HK-2 (cell line): ENCODE data around the gene PGBD2.
"Not testable (repeated sequence)": the region's sequence is repeated elsewhere in the genome, so short reads cannot be mapped to it uniquely, and the experiment has no call there.

Source experiments
- DNase-seq: peaks from one replicate; pipeline ENCODE4 v3.0.0-alpha.2; 2018; ENCODE audit not compliant: unreplicated experiment

Gene PGBD2

GRCh38 chr1:248926401-248927182 is 20.6 kb downstream of the PGBD2 start:
- DNase-seq, result no peak

- not testable (repeated sequence) for DNase-seq
These were observed 21.2 kb downstream of the PGBD2 start for GRCh38 chr1:248927283-248927682.

DNA sequence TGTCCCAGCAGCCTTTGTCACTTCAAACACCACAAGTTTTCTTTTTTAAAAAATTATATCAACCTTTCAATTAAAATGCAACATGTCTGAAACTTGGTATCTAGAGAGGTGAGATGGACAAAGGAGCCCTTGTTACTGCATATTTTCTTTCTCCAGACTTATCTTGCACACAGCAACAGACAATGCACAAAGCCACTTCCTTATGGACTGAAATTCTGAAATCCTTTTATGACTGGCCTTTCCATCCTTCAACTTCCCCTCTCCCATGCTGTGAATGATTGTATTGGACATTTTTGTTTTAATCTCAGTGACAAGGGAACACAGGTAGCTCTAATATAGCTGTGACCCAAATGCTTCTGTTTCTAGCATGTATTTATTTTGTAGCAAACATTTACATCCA is 22.1 kb downstream of the PGBD2 start:
- not testable (repeated sequence) for DNase-seq

DNA sequence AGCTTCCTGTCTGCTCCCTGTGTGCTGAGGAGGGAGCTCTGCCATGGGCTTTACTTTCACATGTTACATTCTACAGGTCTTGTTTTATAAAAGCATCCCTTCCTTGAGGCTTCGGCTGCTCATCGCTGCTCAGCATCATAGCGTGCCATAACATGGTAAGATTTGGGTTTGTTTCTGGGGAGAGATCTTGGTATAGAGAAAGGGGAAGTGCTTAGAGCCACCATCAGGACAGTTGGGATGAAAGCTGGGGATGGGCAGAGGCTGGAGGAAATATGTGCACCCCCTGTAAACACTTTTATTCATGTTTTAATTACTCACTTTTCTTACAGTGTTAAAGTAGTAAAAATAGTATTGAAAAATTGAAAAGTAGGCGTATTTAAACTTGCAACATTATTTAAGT is 24.0 kb downstream of the PGBD2 start:
- DNase-seq, result not testable (repeated sequence)

DNA sequence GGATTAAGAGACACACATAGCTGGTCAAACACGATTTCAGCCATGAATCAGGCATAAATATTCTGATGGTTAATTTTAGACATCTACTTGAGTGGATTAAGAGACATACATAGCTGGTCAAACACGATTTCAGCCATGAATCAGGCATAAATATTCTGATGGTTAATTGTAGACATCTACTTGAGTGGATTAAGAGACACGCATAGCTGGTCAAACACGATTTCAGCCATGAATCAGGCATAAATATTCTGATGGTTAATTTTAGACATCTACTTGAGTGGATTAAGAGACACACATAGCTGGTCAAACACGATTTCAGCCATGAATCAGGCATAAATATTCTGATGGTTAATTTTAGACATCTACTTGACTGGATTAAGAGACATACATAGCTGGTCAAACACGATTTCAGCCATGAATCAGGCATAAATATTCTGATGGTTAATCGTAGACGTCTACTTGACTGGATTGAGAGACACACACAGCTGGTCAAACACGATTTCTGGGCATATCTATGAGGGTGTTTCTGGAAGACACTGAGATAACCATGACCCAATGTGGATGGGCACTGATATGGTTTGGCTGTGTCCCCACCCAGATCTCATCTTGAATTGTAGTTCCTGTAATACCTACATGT is 32.3 kb downstream of the PGBD2 start:
- DNase-seq, result not testable (repeated sequence)

DNA sequence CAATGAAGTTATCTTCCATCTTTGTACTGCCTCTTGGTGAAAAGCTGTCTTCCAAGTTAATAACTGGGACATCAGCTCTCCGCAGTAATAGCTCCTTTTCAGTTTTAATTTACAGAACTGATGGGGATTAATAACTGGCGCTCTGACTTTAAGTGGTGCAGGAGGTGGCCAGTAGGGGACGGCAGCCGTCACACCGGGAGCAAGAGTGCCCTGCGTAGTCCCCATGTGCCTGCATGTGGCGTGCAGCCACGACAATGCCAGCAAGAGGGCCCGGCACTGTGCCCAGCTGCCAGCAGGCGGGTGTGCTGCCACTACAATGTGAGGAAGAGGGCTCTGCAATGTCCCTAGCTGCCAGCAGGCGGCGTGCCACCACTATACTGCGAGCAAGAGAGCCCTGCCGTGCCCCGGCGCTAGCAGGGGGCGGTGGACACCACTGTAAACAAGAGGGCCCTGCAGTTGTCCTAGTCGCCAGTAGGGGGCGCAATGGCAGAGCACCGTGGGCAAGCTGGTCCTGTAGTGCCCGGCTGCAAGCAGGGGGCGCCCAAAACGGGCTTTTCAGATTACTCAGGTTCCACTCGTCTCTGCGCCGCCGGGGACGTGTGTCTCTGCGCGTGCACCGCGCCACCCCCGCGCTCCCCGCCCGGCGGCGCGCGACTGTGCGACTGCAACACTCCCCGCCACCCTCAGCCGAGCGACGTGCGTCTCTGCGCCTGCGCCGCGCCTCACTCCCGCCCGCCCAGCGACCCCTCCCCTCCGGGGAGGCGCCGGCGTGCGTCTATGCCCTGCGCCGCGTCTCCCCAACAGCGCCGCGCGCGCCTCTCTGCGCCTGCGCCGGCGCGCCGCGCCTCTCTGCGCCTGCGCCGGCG is 38.3 kb downstream of the PGBD2 start:
- DNase-seq, result not testable (repeated sequence)

- not testable (repeated sequence) for DNase-seq
These were observed 39.0 kb downstream of the PGBD2 start for GRCh38 chr1:248945000-248945423.

DNA sequence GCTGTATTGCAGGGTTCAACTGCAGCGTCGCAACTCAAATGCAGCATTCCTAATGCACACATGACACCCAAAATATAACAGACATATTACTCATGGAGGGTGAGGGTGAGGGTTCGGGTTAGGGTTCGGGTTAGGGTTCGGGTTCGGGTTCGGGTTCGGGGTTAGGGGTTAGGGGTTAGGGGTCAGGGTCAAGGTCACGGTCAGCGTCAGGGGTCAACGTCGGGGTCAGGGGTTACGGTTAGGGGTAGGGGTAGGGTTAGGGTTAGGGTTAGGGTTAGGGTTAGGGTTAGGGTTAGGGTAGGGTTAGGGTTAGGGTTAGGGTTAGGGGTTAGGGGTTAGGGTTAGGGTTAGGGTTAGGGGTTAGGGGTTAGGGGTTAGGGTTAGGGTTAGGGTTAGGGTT is 39.4 kb downstream of the PGBD2 start:
- not testable (repeated sequence) for DNase-seq

DNA sequence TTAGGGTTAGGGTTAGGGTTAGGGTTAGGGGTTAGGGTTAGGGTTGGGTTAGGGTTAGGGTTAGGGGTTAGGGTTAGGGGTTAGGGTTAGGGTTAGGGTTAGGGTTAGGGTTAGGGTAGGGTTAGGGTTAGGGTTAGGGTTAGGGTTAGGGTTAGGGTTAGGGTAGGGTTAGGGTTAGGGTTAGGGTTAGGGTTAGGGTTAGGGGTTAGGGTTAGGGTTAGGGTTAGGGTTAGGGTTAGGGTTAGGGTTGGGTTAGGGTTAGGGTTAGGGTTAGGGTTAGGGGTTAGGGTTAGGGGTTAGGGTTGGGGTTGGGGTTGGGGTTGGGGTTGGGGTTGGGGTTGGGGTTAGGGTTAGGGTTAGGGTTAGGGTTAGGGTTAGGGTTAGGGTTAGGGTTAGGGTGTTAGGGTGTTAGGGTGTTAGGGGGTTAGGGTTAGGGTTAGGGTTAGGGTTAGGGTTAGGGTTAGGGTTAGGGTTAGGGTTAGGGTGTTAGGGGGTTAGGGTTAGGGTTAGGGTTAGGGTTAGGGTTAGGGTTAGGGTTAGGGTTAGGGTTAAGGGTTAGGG is 39.9 kb downstream of the PGBD2 start:
- not testable (repeated sequence) for DNase-seq
